A549 (cell line): ENCODE results near the gene ZNG1A. TPM values are rescaled to one million over a fixed set of nuclear protein-coding genes. Genes with fewer than 3 reads are reported as not detected.

Experiments used
- ATAC-seq, 2 experiments: fragments of 200-7000 bp in 1 of 2; fragments of >200 bp in 1 of 2; cut with Nextera tagmentation in 1 of 2; cut with Tn5 transposase in 1 of 2; 3 replicates each; pipeline versions ENCODE4 v1.8.0 to v1.9.1; 2018 to 2020; ENCODE audit warnings: mild to moderate bottlenecking in 1 of 2, moderate library complexity in 1 of 2
- CTCF ChIA-PET: fragments of 300-600 bp; sonication (Branson Sonifier 250); formaldehyde crosslinking; extraction: SDS; loops from one replicate; lab custom pipeline; 2021; ENCODE audit warnings: antibody characterized with exemption, inconsistent platforms; lab: Yijun Ruan, JAX
- POLR2A ChIA-PET: fragments of 350-600 bp; formaldehyde crosslinking; extraction: SDS; loops from one replicate; lab custom pipeline; 2021; ENCODE audit warnings: antibody characterized with exemption, inconsistent platforms; lab: Yijun Ruan, JAX
- DNase-seq, 2 experiments: peaks; one replicate each; pipeline versions ENCODE4 v3.0.0 to v3.0.0-alpha.2; 2011 to 2016; ENCODE audit warnings: low read depth in 1 of 2, low spot score in 1 of 2
- FAIRE-seq: peaks from 2 replicates; lab custom pipeline; 2011; peaks lifted over from hg19 to GRCh38; lab: Jason Lieb, UNC
- H3K27ac ChIP-seq, 2 experiments: fragments of >200 bp; sonication (Bioruptor Twin); formaldehyde crosslinking; 3 replicates each; pipeline ENCODE4 v1.5.1; 2016 to 2017
- H3K4me1 ChIP-seq: fragments of >200 bp; sonication (Bioruptor Twin); formaldehyde crosslinking; 3 replicates; pipeline ENCODE4 v1.6.1; 2016
- H3K4me2 ChIP-seq: fragments of >200 bp; sonication (Bioruptor Twin); formaldehyde crosslinking; 3 replicates; pipeline ENCODE4 v1.6.1; 2016
- H3K4me3 ChIP-seq: fragments of >200 bp; sonication (Bioruptor Twin); formaldehyde crosslinking; 3 replicates; pipeline ENCODE4 v1.5.1; 2016
- H3K9me3 ChIP-seq: fragments of >200 bp; sonication (Bioruptor Twin); formaldehyde crosslinking; 3 replicates; pipeline ENCODE4 v1.6.1; 2016
- BCL3 ChIP-seq: fragments of >200 bp; sonication (Bioruptor Twin); formaldehyde crosslinking; IDR thresholded peaks from 3 replicates; pipeline ENCODE4 v1.6.1; 2016
- CBX8 ChIP-seq: fragments of 200-600 bp; sonication (generic); IDR thresholded peaks from 2 replicates; pipeline ENCODE4 v1.6.1; 2016
- CEBPB ChIP-seq, 2 experiments: fragments of >200 bp in 1 of 2; sonication (Bioruptor Twin) in 1 of 2; formaldehyde crosslinking in 1 of 2; IDR thresholded peaks; 2 replicates each; pipeline ENCODE4 v1.6.1; 2012 to 2016
- CHD4 ChIP-seq: fragments of 200-600 bp; sonication (generic); IDR thresholded peaks from 2 replicates; pipeline ENCODE4 v1.6.1; 2016; ENCODE audit warnings: antibody characterized with exemption, mild to moderate bottlenecking, borderline replicate concordance
- E2F6 ChIP-seq: IDR thresholded peaks from 2 replicates; pipeline ENCODE4 v1.6.1; 2012; ENCODE audit warnings: low read depth, borderline replicate concordance
- ELK1 ChIP-seq: fragments of 150-350 bp; IDR thresholded peaks from 2 replicates; pipeline ENCODE4 v1.6.1; 2014; ENCODE audit warnings: low read depth, mild to moderate bottlenecking, low read length
- ESRRA ChIP-seq: fragments of 150-350 bp; IDR thresholded peaks from 2 replicates; pipeline ENCODE4 v1.6.1; 2014; ENCODE audit warnings: mild to moderate bottlenecking, low read length, borderline replicate concordance
- FOSB ChIP-seq: fragments of 250-450 bp; sonication (Bioruptor Pico); IDR thresholded peaks from 2 replicates; pipeline ENCODE4 v1.5.0; 2020; ENCODE audit warnings: mild to moderate bottlenecking, moderate library complexity
- FOSL2 ChIP-seq, 2 experiments: fragments of 450-650 bp in 1 of 2; fragments of >200 bp in 1 of 2; sonication (Bioruptor Twin) in 1 of 2; formaldehyde crosslinking; IDR thresholded peaks; 2 replicates each; pipeline versions ENCODE4 v1.5.0 to v1.6.1; 2016 to 2020; ENCODE audit warnings: mild to moderate bottlenecking in 1 of 2, moderate library complexity in 1 of 2
- GATA3 ChIP-seq: IDR thresholded peaks from 2 replicates; pipeline ENCODE4 v1.6.1; 2012; ENCODE audit warnings: borderline replicate concordance
- HDAC2 ChIP-seq: fragments of 200-600 bp; sonication (generic); IDR thresholded peaks from 2 replicates; pipeline ENCODE4 v1.6.1; 2016
- HES2 ChIP-seq: fragments of >200 bp; sonication (Bioruptor Twin); formaldehyde crosslinking; IDR thresholded peaks from 2 replicates; pipeline ENCODE4 v1.6.1; 2016
- HMGXB4 ChIP-seq: fragments of 250-450 bp; sonication (Bioruptor Pico); IDR thresholded peaks from 2 replicates; pipeline ENCODE4 v1.5.0; 2021; ENCODE audit warnings: mild to moderate bottlenecking, moderate library complexity, borderline replicate concordance
- HOXB13 ChIP-seq: fragments of 250-450 bp; sonication (Bioruptor Pico); IDR thresholded peaks from 2 replicates; pipeline ENCODE4 v1.5.0; 2020; ENCODE audit warnings: low read depth, mild to moderate bottlenecking, moderate library complexity
- JUNB ChIP-seq: fragments of >200 bp; sonication (Bioruptor Twin); formaldehyde crosslinking; IDR thresholded peaks from 2 replicates; pipeline ENCODE4 v1.6.1; 2016
- KDM5A ChIP-seq: fragments of 200-600 bp; sonication (generic); IDR thresholded peaks from 2 replicates; pipeline ENCODE4 v1.6.1; 2016; ENCODE audit warnings: antibody characterized with exemption, mild to moderate bottlenecking
- MAFK ChIP-seq: fragments of 450-650 bp; IDR thresholded peaks from 2 replicates; pipeline ENCODE4 v1.6.1; 2014; ENCODE audit not compliant: partially characterized antibody
- MAX ChIP-seq: IDR thresholded peaks from 2 replicates; pipeline ENCODE4 v1.6.1; 2012
- MYC ChIP-seq: IDR thresholded peaks from 2 replicates; pipeline ENCODE4 v1.6.1; 2012; ENCODE audit warnings: mild to moderate bottlenecking, inconsistent platforms, low read length, improper control_type of control experiment, borderline replicate concordance
- NPAS2 ChIP-seq: fragments of 250-450 bp; sonication (Bioruptor Pico); IDR thresholded peaks from 2 replicates; pipeline ENCODE4 v1.8.0; 2022; ENCODE audit warnings: mild to moderate bottlenecking, moderate library complexity, borderline replicate concordance
- NR3C1 ChIP-seq: fragments of >200 bp; sonication (Bioruptor Twin); formaldehyde crosslinking; IDR thresholded peaks from 3 replicates; pipeline ENCODE4 v1.6.1; 2017
- RAD21 ChIP-seq, 2 experiments: fragments of >200 bp in 1 of 2; sonication (Bioruptor Twin) in 1 of 2; formaldehyde crosslinking in 1 of 2; IDR thresholded peaks in 1 of 2; conservative IDR thresholded peaks in 1 of 2; 2 replicates in 1 of 2; 3 replicates in 1 of 2; pipeline ENCODE4 v1.6.1; 2012 to 2018; ENCODE audit warnings: inconsistent platforms in 1 of 2
- RARB ChIP-seq: fragments of 250-450 bp; sonication (Bioruptor Pico); IDR thresholded peaks from 2 replicates; pipeline ENCODE4 v1.8.0; 2021; ENCODE audit warnings: mild to moderate bottlenecking, moderate library complexity
- RCOR1 ChIP-seq: fragments of 150-350 bp; IDR thresholded peaks from 2 replicates; pipeline ENCODE4 v1.6.1; 2014; ENCODE audit warnings: antibody characterized with exemption, low read length, low read depth
- REST ChIP-seq: fragments of 200-600 bp; sonication (generic); IDR thresholded peaks from 2 replicates; pipeline ENCODE4 v1.6.1; 2016; ENCODE audit warnings: antibody characterized with exemption, mild to moderate bottlenecking, moderate library complexity
- RFX5 ChIP-seq: fragments of 450-650 bp; IDR thresholded peaks from 2 replicates; pipeline ENCODE4 v1.7.1; 2014; ENCODE audit warnings: antibody characterized with exemption, mild to moderate bottlenecking, moderate library complexity
- SMC3 ChIP-seq: fragments of >200 bp; sonication (Bioruptor Twin); formaldehyde crosslinking; IDR thresholded peaks from 3 replicates; pipeline ENCODE4 v1.6.1; 2018; ENCODE audit warnings: inconsistent platforms
- ZC3H11A ChIP-seq: fragments of 450-650 bp; IDR thresholded peaks from 2 replicates; pipeline ENCODE4 v1.6.1; 2014; ENCODE audit warnings: antibody characterized with exemption, mild to moderate bottlenecking
- ZSCAN20 ChIP-seq: fragments of 250-450 bp; sonication (Bioruptor Pico); IDR thresholded peaks from 2 replicates; pipeline ENCODE4 v1.8.0; 2022; ENCODE audit warnings: mild to moderate bottlenecking, moderate library complexity
- WGBS: methylation state at CpG from one replicate; pipeline ENCODE4 v1.1.6; 2017; ENCODE audit errors: missing lambda C conversion rate; 5-methylcytosine and 5-hydroxymethylcytosine counted together
- polyA plus RNA-seq, 4 experiments: library from polyadenylated mRNA; depleted of rRNA in 3 of 4; stranded (reverse); fragments of >200 nt; fragmentation: RNase III in 1 of 4; extraction: RNeasy Plus Mini Kit Qiagen cat#74134 plus additional on column Dnase treatment in 1 of 4; gene quantifications; 2 replicates in 3 of 4; 3 replicates in 1 of 4; pipeline ENCODE4 v1.2.3, GENCODE V29; 2011 to 2017

The ZNG1A gene
- polyA plus RNA-seq, 2 of the 4 experiments (the other 2 are of a cell fraction): 34.2 to 43.6 TPM

GRCh38 chr9:217950-218349 is 39.1 kb upstream of the ZNG1A start:
- CTCF ChIA-PET: no interaction called here
- H3K27ac ChIP-seq: no peak overlapping the region
- FAIRE-seq (no peak), DNase-seq (no peak), ATAC-seq (no peak)
- no peaks in the 10 kb centered on the region for H3K9me3 ChIP-seq
- POLR2A ChIA-PET: no interaction called here
- 47% methylated on average over 2 of the region's 2 CpGs for WGBS
- no peaks in the 10 kb centered on the region for H3K4me1 ChIP-seq
- H3K4me3 ChIP-seq: no peak overlapping the region
- TF ChIP-seq CBX8: no peak
- no peak for TF ChIP-seq RCOR1
- TF ChIP-seq HMGXB4 (CRISPR knock-in tag): no peak
- no peak for TF ChIP-seq RFX5
- no peak for TF ChIP-seq REST
- TF ChIP-seq RARB (CRISPR knock-in tag): no peak
- TF ChIP-seq HDAC2: no peak
- TF ChIP-seq CEBPB (IDR thresholded peaks at IDR 0.05): no peak
- no peak for TF ChIP-seq HOXB13
- no peak for TF ChIP-seq FOSL2 (IDR thresholded peaks at IDR 0.05)
- TF ChIP-seq FOSL2 (CRISPR knock-in tag; IDR thresholded peaks at IDR 0.05): no peak
- no peak for TF ChIP-seq KDM5A
- no peak for TF ChIP-seq BCL3
- no peak for TF ChIP-seq ZSCAN20 (CRISPR knock-in tag)
- no peak for TF ChIP-seq CHD4
- TF ChIP-seq ZC3H11A: no peak
- no peak for TF ChIP-seq E2F6
- no peak for TF ChIP-seq NR3C1
- no peak for TF ChIP-seq SMC3
- no peak overlapping the region for H3K4me2 ChIP-seq

- CTCF ChIA-PET: no interaction called here
- Histone ChIP-seq H3K4me1 (no peaks in the 10 kb centered on the region), H3K4me3 (no peak overlapping the region), H3K9me3 (no peaks in the 10 kb centered on the region), H3K27ac (no peak overlapping the region), H3K4me2 (no peak overlapping the region)
- FAIRE-seq: no peak
- no peak for ATAC-seq
- POLR2A ChIA-PET: interaction anchor here (0.5 kb wide), 1 partner anchor 908 kb away, joined by 3 read pairs; no protein-coding TSS in a partner anchor
- DNase-seq: no peak
- TF ChIP-seq RCOR1: no peak
- no peak for TF ChIP-seq FOSB (CRISPR knock-in tag)
- TF ChIP-seq MAX: no peak
- TF ChIP-seq GATA3: no peak
- TF ChIP-seq ELK1: no peak
- no peak for TF ChIP-seq HES2
- no peak for TF ChIP-seq FOSL2 (IDR thresholded peaks at IDR 0.05)
- TF ChIP-seq FOSL2 (CRISPR knock-in tag; IDR thresholded peaks at IDR 0.05): no peak
- no peak for TF ChIP-seq RAD21 (conservative IDR thresholded peaks at IDR 0.05 in 1 of 2, IDR thresholded peaks at IDR 0.05 in 1 of 2)
- no peak for TF ChIP-seq ZC3H11A
- no peak for TF ChIP-seq RARB (CRISPR knock-in tag)
- TF ChIP-seq ESRRA: no peak
- TF ChIP-seq JUNB: no peak
- TF ChIP-seq KDM5A: no peak
- TF ChIP-seq NPAS2: no peak
- no peak for TF ChIP-seq MAFK
- TF ChIP-seq MYC: no peak
- TF ChIP-seq HOXB13: no peak
- WGBS: 3% methylated on average over 1 of the region's 1 CpG
Observed at GRCh38 chr9:216866-217265, 38.0 kb upstream of the ZNG1A start.
